Measurements from ENCODE around the gene TMEM74B.

DNA sequence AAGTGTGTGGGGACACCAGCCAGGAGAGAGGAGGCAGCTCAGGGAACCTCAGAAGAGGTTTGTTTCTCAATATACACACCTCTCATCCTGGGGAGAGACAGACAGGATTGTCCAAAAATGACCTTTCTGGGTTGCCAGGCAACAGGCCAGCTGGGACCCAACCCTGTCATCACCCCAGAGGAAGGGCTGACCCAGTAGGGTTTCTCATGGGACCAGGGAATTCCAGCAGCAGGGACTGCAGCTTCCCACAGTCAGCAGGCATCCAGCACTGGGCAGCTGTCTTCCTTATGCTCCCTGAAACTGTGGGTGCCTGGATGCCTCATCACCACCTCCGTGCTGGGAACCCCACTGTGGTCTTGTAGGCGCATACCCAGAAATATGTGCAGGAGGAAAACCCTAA, 19.8 kb upstream of the TMEM74B start:
- TF ChIP-seq, protein P1, sequence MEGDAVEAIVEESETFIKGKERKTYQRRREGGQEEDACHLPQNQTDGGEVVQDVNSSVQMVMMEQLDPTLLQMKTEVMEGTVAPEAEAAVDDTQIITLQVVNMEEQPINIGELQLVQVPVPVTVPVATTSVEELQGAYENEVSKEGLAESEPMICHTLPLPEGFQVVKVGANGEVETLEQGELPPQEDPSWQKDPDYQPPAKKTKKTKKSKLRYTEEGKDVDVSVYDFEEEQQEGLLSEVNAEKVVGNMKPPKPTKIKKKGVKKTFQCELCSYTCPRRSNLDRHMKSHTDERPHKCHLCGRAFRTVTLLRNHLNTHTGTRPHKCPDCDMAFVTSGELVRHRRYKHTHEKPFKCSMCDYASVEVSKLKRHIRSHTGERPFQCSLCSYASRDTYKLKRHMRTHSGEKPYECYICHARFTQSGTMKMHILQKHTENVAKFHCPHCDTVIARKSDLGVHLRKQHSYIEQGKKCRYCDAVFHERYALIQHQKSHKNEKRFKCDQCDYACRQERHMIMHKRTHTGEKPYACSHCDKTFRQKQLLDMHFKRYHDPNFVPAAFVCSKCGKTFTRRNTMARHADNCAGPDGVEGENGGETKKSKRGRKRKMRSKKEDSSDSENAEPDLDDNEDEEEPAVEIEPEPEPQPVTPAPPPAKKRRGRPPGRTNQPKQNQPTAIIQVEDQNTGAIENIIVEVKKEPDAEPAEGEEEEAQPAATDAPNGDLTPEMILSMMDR (IDR thresholded peaks at IDR 0.05) = no peak
- no peak for TF ChIP-seq POLR2A (IDR thresholded peaks at IDR 0.05)

Measured in lower leg skin (tissue), 3 donors.